ENCODE measurements around the gene OR10R2.

OR10R2 gene

GRCh38 chr1:158527190-158527815 lies 55.3 kb downstream of the OR10R2 start:
- no peak for DNase-seq (ENCODE audit: low read depth)
